T follicular helper cell (primary cell): Measurements from ENCODE around the gene FANCG.

Experiments
- DNase-seq: peaks from one replicate; pipeline ENCODE4 v3.0.0-alpha.2; 2020; ENCODE audit warnings: low read depth

Gene FANCG

DNA sequence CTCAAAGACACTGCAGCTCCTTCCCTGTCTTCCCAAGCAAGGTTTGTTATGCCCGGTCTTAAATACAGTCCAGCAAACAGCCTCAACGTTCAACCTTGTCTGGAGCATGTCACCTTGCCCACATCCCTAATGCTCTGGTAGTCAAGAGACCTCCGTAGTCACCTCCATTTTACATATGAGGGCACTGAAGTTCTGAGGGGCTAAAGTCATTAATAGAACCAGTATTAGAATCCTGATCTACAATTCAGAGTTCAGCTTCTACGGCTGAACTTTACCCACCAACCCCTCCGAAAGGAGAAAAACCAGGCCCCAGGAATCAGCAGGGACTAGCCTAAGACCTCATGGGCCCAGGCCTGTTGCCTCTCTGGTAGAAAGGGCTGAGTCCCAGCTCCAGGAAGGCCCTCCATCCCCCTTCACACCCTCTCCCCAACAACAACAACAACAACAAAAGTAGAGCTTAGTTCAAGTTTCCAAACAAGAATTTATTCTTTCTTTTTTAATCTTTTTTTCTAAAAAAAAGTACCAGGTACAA, 24.0 kb upstream of the FANCG start:
- DNase-seq = no peak

DNA sequence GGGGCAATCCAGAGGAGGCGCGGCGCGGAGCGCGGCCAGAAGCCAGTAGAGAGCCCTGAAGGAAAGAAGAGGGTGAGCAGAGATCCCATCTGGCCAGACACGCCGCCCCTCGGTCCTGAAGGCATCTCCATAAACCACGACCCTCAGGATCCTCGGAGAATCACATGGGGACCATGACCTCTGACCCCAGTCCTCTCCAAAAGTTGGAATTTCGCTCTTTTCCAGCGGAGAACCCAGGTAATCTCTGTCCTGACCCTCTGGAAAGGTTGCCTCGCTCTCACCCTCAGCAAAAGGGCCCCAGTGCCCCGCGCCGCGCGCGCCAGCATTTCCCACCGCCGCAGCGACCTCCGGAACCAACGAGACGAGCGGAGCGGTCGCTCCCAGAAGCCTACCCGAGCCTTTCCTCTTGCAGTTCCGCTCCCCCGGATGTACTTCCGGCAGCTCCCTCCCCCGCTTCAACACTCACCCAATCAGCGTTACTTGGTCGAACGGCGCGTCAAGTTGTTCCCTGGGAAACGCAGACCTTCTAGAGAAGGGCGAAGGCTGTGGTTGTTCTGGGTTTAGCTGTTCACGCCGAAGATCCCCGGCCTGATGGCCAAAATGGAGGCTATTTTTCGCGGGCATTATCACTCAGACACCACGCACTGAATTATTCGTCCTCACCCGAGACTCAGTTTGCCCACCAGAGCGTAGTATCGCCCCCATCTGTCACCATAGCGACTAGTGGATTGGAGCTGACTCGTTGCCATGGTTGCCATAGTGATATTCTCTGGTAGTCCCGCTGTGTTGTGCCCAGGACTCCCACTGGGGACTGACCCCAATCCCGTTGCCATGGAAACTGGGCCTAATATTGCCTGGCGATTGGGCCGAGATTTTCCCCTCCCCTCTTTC, 23.3 kb upstream of the FANCG start, which contains the start of gene STOML2:
Gene STOML2 (minus strand): TSS at position 363 of the 891 bp plus-strand sequence. CDS start 37 bp downstream, at position 326.
- peak; percentile 88 for DNase-seq

DNA sequence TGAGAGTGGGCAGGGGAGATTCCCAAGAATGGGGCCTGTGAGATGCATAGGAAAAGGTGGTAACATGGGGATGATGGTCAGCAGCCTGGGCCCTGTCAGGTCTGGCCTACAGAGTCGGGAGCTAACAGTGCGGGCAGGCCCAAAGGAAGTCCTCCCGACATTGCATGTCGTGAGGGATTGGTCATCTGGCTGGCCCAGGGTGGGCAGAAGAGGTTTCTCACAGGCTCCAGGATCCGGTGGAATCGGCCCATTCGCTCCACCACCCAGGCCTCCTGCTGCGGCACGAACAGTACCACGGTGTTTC, 22.7 kb upstream of the FANCG start:
- DNase-seq = no peak

DNA sequence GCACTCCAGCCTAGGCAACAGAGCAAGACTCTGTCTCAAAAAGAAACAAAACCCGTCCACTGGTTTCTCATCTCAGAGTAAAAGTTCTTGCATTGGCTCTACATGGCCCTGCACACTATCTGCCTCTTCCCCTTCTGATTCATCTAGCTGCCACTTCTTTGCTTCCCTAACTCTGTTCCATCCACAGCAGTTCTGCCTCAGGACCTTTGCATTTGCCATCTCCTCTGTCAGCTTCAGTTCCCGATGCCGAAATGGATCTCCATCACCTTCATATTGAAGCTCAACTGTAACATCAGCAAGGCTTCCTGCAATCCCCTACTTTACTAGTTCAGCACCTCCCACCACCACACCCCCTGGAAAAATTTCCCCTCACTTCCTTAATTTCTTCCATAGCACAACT, 17.8 kb upstream of the FANCG start:
- DNase-seq = no peak

DNA sequence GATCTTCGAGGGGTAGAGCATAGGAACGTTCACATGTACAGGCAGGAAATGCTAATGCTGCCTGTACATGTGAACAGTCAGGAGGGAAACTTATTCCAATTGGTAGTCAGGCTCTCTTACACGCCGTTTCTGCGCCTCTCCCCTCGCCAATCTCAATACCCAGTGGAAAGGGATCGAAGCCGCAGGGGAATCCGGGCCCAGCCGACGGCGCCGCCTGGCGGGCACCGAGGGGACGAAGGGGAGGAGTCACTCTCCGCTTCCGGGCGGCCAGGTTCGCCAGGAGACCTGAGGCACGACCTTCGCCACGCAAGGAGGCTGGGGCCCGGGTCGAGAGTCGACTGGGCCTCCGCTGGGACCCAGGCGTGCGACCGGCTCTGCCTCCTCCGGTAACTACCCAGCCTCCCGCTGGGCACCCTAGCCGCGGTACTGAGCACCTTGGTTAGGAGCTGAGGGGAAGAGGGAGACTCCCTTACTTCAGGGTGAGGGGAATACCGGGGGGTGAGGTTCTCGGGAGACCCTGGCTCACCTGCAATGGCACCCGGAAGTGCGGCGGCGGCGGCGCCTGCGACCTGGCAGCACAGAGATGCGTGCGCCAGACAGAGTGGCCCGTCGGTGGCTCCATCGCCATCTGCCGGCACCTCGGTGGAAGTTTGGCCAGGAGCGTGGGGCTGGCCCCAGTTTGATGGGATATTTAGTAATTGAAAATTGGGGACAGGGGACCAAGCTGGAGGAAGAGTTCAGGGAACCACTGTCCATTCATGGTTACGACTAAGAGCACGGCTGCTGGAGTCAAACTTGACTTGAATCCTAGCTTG, 16.5 kb upstream of the FANCG start, which contains the start of gene PIGO:
Gene PIGO (minus strand): TSS at position 557 of the 815 bp plus-strand sequence. CDS start 1,026 bp downstream, outside the sequence.
- DNase-seq = peak; percentile 83

DNA sequence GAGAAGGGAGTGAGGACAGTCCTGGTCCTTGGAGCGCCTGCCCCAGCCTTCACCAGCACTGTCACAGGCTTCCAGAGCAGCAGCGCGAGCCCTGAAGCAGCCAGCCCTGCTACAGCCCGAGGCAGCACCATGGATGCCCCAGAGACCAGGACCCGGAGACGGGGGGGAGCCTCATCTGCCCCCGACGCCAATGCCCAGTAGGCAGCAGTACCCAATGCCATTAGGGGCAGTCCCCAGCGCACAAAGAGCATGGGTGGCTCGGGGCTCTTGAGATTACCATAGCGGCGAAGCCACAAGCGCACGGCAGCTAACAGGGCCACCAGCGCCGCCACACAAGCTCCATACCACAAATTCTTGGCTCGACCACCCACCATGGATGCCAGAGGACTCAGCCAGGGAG, 11.8 kb upstream of the FANCG start:
- no peak for DNase-seq

DNA sequence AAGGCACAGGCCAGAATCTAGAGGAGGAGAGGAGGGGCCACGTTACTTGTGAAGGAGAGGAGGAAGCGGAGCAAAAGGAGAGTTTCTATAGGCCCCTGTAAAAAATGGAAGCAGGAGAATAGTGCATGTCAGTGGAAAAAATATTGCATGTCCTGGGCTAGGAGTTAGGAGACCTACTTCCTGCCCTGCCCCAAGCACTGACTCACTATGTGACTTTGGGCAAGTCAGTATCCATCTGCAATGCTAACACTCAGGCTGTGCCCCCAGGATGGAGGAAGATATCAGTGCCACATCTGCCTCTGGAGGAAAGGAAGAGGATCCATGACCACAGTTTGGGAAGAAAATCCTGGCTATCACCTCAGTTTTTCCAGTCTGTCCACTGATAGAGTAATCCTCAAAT, 9.7 kb upstream of the FANCG start:
- no peak for DNase-seq

DNA sequence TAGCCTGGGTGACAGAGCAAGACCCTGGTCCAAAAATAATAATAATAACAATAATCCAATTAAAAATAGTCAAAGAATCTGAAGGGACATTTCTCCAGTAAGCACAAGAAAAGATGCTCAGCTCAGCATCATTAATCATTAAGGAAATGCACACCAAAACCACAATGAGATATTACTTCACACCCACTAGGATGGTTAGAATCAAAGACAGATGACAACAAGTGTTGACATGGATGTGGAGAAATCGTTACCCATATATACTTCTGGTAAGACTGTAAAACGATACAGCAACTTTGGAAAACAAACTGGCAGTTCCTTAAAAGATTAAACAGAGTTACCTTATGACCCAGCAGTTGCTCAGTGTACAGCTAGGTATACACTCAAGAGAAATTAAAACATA, 5.3 kb upstream of the FANCG start:
- DNase-seq = no peak

DNA sequence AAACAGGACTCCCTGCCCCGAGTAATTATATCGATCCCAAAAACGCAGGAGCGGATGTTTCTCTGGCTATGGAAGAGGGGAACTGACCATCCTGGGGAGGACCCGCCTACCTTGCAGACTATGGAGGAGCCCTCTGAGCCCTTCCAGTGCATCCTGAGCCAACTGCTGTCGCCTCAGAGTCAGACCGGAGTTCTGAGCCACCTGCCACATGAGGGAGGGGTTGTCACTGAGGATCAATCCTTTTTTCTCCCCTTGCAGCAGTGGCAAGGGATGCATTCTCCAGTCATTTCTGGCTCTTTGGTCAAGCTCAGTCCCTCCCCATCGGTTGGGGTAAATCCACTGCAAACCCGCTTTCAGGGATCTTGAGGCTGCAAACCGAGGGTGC, 709 bp downstream of the FANCG start:
- no peak for DNase-seq

DNA sequence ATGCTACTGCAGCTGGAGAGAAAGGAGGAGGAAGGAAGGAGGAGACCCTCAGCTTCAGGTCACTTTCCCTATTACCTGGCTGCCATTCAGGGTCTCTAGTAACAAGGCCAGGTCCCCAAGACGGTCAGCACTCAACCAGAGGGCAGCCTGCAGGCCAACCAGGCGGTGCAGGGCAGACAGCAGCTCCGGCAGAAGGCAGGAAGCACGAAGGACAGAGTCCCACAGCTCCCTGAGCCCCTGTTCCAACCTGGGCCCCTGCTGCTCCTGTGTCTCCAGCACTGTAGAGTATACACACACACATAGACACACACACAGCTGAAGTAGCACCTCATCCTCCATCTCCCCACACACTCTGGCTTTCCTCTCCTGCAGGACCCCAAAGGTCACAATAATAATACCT, 1.7 kb downstream of the FANCG start:
- no peak for DNase-seq

DNA sequence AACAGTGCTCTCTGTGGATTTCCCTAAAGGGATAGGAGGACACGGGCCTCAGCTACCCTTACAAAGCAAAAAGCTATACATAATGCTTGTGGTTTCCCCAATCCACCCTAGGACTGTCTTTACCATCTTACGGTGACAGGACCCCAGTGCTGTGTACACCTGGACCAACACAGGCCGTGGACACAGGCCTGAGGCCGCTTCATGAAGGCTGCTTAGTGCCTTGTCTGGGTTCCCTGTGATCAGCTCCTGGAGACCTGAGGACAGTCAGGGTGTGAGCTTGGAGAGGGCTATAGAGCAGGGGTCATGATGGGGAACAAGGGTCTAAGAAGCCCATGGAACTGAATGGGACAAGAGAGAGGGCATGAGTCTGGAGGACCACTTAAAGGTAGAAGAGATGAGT, 2.9 kb downstream of the FANCG start:
- DNase-seq = no peak

DNA sequence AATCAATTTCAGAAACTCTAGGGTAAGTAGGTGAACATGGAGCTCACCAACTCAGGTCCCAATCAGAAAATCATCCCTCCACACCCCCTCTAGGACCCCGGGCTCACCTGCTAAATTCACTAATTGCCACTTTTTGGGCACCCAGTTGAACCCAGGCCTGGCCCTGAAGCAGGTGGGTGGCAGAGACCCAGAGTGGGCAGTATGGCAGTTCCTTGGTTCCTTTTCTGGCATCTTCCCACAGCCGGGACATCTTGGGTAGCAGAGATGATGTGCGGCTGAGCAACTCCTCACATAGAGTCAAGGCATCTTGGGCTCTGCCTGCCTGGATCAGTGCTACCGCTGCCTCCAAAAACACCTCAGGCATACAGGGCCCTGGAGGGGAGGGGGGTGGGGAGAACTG, 4.4 kb downstream of the FANCG start:
- DNase-seq = no peak

DNA sequence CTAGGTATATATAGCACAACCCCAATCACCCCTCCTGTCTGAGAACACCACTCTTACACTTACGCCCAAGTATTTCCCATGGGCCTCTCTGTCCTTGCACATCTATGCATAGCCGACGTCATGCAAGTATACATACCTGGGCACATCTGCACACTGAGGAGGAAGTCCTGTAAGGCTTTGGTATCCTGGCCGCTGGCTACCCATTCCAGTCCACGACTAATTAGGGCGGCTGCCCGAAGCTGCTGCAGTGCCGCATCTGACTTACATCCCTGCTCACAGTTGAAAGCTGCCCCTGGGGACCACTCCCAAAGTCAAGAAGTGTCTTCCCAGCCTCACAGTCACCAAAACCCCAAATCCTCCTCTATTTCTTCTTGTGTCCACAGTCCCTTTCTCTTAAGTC, 5.0 kb downstream of the FANCG start:
- DNase-seq = no peak

DNA sequence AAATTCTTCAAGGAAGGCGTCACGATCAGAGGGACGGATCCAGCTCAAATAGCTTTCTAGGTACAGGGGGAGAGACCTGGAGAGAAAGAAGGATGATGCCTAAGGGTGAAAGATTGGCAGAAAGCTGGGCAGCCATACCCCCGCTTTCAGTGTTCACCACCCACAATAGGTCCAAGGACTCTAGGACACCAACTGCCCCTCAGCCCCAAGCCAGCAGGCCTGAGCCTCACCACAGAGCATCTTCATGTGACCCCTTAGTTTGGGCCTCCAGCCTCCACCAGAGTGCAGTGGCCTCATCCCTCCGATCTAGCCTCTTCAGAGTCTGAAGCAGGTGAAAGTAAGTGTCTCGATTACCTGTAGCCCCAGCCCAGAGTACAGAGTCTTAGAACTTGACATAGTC, 5.6 kb downstream of the FANCG start:
- no peak for DNase-seq

DNA sequence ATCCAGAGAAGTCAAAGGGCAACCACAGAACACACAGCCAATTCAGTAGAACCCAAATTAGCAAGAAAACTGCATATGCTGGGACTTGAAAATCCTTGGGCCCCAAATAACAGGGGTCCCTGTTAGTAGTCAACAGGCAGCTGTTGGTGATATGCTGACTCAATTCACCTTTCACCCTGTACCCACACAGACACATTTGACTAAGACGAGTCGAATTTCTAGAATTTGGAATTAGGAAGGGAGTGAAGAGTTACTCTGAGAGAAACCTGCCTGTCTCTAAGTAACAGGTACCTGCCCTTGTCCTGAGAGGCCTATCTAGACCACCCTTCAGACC, 6.5 kb downstream of the FANCG start:
- DNase-seq = no peak

DNA sequence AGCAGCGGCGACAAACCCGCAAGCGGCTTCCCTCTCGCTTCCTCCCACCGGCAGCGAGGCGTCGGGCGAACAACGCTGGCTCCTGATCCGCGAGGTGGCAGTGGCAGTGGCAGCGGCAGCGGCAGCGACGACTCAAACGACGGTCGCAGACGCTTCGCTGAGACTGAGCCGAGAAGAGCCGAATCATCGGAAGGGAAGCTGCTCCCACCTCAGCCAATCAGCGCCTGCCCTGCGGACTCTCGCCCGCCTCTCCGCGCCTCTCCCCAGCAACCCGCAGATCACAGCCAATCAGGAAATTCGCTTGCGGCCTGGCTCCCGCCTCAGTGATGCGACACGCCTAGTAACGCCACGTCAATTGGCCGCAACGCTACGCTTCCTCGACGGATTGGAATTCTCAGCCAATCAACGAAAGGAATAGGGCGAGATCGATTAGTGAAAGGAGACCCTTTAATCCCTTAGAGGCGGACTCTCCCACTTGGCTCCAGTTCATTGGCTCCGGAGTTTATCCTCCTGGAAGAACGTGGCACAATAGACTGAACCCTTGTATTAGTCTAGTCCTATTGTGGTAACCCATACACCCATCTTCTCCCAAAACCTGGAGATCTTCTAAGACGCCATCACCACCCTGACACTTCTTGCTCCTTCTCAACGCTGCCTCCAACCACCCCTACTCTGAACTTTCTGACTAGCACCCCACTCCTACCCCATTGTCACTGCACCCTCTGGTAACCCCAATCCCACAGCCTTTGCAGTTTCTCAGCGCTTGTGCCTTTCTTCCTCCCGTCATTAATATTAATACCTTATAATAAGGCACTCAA, 7.1 kb downstream of the FANCG start, which contains the start of gene VCP:
Gene VCP (minus strand): TSS at position 165 of the 818 bp plus-strand sequence. CDS start 272 bp downstream, outside the sequence.
- peak; percentile 97 for DNase-seq

DNA sequence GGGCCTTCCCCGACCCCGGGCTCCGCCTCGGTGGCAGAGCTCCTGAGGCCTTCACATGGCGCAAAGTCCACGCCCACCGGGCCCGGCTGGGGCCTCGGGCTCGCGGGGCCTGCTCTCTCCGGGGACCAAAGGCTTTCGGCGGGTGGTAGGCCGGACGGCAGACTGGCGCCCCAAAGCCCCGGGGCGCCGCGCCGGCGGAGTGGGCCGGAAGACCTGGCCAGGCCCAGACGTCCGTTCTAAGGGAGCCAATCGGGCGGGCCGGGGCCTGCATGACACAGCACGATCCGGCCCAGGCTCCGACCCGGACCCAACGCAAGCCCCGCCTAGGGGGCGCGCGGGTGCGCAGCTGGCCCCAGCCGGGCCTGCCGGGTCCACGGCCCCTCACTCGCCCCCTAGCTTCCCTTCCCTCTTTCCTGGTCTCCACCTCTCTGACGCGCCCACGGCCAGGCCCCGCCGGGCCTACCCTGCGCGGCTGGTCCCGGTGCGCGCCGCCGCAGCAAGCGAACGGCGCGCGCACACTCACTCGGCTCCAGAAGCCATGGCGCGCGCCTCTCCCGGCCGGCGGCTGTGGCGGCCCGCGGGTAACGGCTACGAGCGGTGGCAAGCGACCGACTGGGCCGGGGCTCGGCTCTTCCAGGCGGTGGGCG, 7.8 kb downstream of the FANCG start:
- peak; percentile 60 for DNase-seq

DNA sequence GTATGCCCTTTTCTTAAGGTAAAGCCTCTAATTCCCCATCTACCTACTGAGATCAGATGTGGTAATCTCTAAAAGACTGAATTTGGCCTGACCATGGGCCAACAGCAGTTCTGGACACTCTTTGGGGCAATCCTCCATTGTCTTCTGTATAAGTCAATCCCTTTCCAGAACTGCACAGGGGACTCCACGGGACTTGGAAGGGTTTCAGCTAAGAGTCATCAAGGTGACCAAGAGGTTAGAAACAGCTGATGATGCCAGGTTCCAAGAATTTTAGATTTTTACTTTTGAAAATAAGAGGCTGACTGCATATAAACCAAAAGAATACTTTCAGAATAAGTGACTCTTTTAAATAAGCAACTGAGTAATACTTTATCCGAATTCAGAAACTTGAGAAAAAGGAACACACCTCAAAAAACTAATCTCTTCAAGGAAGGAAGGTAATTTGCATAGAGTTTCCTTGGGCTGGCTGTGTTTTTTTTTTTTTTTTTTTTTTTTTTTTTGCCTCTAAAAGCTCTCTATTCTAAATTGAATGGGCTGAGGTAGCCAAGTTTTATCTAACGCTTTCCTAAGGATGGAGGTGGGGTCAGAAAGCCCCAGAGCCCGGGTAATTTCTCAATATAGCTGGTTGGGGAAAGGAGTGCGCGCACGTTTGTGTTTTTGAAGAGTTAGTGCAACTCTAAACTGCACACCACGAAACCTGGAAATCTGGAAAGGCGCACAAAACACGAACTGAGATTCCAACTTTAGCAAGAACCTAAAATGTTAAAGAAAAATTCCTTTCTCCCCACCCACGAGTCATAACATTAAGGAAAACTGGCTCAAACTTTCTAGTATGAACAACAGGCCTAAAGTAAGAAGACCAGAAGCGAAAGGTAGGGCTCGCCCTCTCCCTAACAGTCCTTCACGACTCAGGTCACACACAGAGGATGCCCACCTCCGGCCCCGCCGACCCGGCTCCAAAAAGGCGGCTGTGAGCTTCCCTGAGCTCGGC, 8.6 kb downstream of the FANCG start:
- no peak for DNase-seq

DNA sequence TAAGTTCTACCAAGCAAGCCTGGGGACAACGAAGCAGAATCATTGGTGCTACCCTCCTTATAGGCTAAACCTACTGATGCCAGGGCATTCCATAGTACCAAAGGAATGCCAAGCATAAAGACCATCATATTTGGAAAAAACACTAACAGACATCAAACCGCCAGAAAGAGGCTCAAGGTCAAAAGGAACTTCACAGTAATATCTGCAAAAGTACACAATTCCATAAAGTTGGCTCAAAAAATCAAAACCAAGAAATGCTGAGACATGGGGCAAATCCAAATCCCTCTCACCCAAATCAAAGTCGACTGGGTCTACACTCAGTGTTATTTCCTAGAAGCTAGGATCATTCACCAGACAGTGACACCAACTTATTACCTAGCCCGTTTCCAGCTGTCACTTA, 10.7 kb downstream of the FANCG start:
- no peak for DNase-seq

DNA sequence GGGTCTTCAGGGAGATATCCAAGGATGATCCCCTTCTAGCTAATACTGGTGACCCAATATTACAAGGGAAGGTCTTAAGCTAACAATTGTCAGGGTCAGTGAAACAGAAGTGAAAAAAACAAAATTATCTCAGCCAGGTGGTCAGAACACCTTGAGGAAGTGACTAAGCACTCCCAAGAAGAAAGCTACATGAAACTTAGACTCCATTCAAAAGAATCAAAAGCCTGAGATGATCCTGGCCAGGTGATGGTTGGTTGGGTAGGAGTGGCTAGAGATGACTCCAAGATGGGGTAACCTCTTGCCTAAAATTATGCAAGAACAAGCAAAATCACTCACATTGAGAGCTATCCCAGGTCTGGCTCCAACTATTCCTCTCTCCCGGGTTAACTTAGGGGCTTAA, 12.7 kb downstream of the FANCG start:
- no peak for DNase-seq
